H1 (cell line): ENCODE results near the gene KLF6.

Experiments used
- CHD2 ChIP-seq: IDR thresholded peaks from 2 replicates; pipeline ENCODE4 v1.6.1; 2012; ENCODE audit warnings: low read length, improper control_type of control experiment
- CTCF ChIP-seq, 3 experiments: IDR thresholded peaks; 1 replicate in 2 of 3; 2 replicates in 1 of 3; pipeline versions ENCODE4 v1.5.1 to v1.6.1; 2011; ENCODE audit warnings: low read length in 3 of 3, mild to moderate bottlenecking in 3 of 3, inconsistent platforms in 2 of 3, low read depth in 1 of 3, moderate library complexity in 1 of 3; ENCODE audit not compliant: insufficient read depth in 1 of 3; ENCODE audit errors: control extremely low read depth in 1 of 3
- EP300 ChIP-seq, 2 experiments: IDR thresholded peaks; 1 replicate in 1 of 2; 2 replicates in 1 of 2; pipeline ENCODE4 v1.6.1; 2011 to 2012; ENCODE audit warnings: low read depth in 2 of 2, low read length in 2 of 2, mild to moderate bottlenecking in 2 of 2, borderline replicate concordance in 1 of 2, inconsistent platforms in 1 of 2, moderate library complexity in 1 of 2
- HDAC2 ChIP-seq, 2 experiments: fragments of 300-600 bp in 1 of 2; sonication (generic) in 1 of 2; IDR thresholded peaks; 2 replicates each; pipeline ENCODE4 v1.6.1; 2011 to 2012; ENCODE audit warnings: low read depth in 2 of 2, low read length in 2 of 2, mild to moderate bottlenecking in 2 of 2, moderate library complexity in 2 of 2, borderline replicate concordance in 1 of 2, inconsistent platforms in 1 of 2
- JUN ChIP-seq: IDR thresholded peaks from 2 replicates; pipeline ENCODE4 v1.6.1; 2011; ENCODE audit warnings: low read depth, mild to moderate bottlenecking, improper control_type of control experiment, low read length
- MAX ChIP-seq: IDR thresholded peaks from 2 replicates; pipeline ENCODE4 v1.6.1; 2012; ENCODE audit warnings: inconsistent platforms
- POLR2A ChIP-seq, 2 experiments: IDR thresholded peaks; 1 replicate in 1 of 2; 2 replicates in 1 of 2; pipeline ENCODE4 v1.6.1; 2011; ENCODE audit warnings: low read depth in 2 of 2, low read length in 2 of 2, mild to moderate bottlenecking in 2 of 2; ENCODE audit errors: control extremely low read depth in 1 of 2
- YY1 ChIP-seq: IDR thresholded peaks from 2 replicates; pipeline ENCODE4 v1.6.1; 2011; ENCODE audit warnings: low read depth, mild to moderate bottlenecking, low read length

GRCh38 chr10:3782451-3783315 is 2.3 kb downstream of the KLF6 start:
- TF ChIP-seq MAX (no peak), YY1 (no peak), JUN (no peak), CTCF (IDR thresholded peaks at IDR 0.05; ENCODE audit: control extremely low read depth in 1 of 3, insufficient read depth in 1 of 3, low read depth in 1 of 3, low read length in 3 of 3) (no peak), EP300 (IDR thresholded peaks at IDR 0.05; ENCODE audit: borderline replicate concordance in 1 of 2, low read depth in 2 of 2, low read length in 2 of 2) (no peak), CHD2 (no peak), POLR2A (IDR thresholded peaks at IDR 0.05; ENCODE audit: control extremely low read depth in 1 of 2, low read depth in 2 of 2, low read length in 2 of 2) (no peak), HDAC2 (IDR thresholded peaks at IDR 0.05; ENCODE audit: borderline replicate concordance in 1 of 2, low read depth in 2 of 2, low read length in 2 of 2) (no peak)
